Measurements from ENCODE around the gene BRICD5. TPM values are rescaled to one million over a fixed set of nuclear protein-coding genes. Genes with fewer than 3 reads are reported as not detected.

BRICD5 gene
- total and polyA plus RNA-seq, 2 of the 4 experiments (the other 2 are of a cell fraction), result 0.18 to 0.94 TPM

DNA sequence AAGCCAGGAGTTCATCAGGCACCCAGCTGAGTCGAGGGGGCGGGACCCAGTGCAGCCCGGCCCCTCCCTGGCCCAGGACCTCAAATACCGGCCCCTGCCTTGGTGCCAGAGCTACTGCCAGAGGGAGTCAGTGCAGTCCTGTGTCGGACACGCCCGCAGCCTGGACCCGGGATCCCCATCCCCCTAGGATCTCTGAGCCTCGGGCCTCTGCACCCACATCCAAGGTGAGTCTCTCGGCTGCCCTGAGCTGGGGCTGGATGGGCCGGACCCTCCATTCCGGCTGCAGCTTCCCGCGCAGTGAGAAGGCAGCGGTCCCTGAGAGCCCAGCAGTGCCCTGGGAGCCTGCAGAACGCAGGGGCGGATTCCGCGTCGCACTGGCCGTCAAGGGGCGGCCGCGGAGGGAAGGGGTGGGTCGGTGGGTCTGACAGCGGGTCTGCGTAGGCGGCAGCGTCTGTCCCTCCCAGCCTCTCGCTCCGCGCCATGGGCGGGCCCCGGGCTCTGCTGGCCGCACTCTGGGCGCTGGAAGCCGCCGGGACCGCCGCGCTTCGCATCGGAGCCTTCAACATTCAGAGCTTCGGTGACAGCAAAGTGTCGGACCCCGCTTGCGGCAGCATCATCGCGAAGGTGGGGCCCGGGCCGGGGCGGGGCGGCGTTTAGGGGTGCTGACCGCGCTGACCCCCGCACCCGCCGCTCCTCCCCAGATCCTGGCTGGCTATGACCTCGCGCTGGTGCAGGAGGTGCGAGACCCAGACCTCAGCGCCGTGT lies 25.9 kb upstream of the BRICD5 start, which contains the start of gene DNASE1L2 (continued):
- TF ChIP-seq, protein P1, sequence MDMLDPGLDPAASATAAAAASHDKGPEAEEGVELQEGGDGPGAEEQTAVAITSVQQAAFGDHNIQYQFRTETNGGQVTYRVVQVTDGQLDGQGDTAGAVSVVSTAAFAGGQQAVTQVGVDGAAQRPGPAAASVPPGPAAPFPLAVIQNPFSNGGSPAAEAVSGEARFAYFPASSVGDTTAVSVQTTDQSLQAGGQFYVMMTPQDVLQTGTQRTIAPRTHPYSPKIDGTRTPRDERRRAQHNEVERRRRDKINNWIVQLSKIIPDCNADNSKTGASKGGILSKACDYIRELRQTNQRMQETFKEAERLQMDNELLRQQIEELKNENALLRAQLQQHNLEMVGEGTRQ (IDR thresholded peaks at IDR 0.05; ENCODE audit: low read depth, low read length), result no peak

- Histone ChIP-seq H3K27me3 (ENCODE audit: control insufficient read depth, insufficient read depth, low read length) (peaks cover 9% of the 10 kb centered on the region), H2BK5ac (ENCODE audit: low read depth, low read length, poor library complexity, severe bottlenecking) (no peak overlapping the region), H2AK9ac (replicated peaks; ENCODE audit: low read depth, low read length, poor library complexity) (peak overlapping the region; percentile 65), H4K5ac (ENCODE audit: low read depth, low read length) (no peak overlapping the region), H3K9me3 (ENCODE audit: control insufficient read depth, insufficient read depth, low read length) (no peaks in the 10 kb centered on the region), H3K9ac (ENCODE audit: low read depth, low read length) (no peak overlapping the region), H3K27ac (ENCODE audit: insufficient read depth, low read length) (no peak overlapping the region), H2BK120ac (ENCODE audit: low read depth, low read length) (no peak overlapping the region), H4K20me1 (ENCODE audit: insufficient read depth, low read length) (peaks cover 14% of the 10 kb centered on the region), H2AK5ac (ENCODE audit: low read depth, low read length) (no peak overlapping the region), H3K9me1 (ENCODE audit: insufficient read depth, low read length) (no peaks in the 10 kb centered on the region), H4K91ac (ENCODE audit: insufficient read depth, low read depth, low read length) (no peak overlapping the region), H3K23ac (ENCODE audit: low read depth, low read length) (no peak overlapping the region), H3K18ac (ENCODE audit: low read depth, low read length) (no peak overlapping the region), H3K36me3 (ENCODE audit: control insufficient read depth, insufficient read depth, low read length) (peaks cover 47% of the 10 kb centered on the region), H2BK15ac (ENCODE audit: low read depth, low read length) (no peak overlapping the region), H4K8ac (ENCODE audit: low read depth in 2 of 2, low read length in 2 of 2) (no peak overlapping the region), H3K56ac (ENCODE audit: extremely low read depth, insufficient read depth, low read length) (no peak overlapping the region), H3K4me2 (ENCODE audit: low read depth, low read length) (no peak overlapping the region), H3K4ac (ENCODE audit: low read depth, low read length) (no peak overlapping the region), H2AFZ (replicated peaks; ENCODE audit: low read length, poor library complexity) (peak overlapping the region; percentile 81), H3K4me3 (ENCODE audit: insufficient read depth, low read depth, low read length) (no peak overlapping the region), H3K14ac (replicated peaks; ENCODE audit: low read depth, low read length) (no peak overlapping the region), H3K79me1 (ENCODE audit: low read depth in 1 of 2, low read length in 2 of 2) (no peaks in the 10 kb centered on the region), H2BK20ac (ENCODE audit: low read depth, low read length) (no peak overlapping the region), H3K4me1 (ENCODE audit: control insufficient read depth, insufficient read depth, low read length) (peaks cover 5% of the 10 kb centered on the region; the same call in 1 of the 2 replicates)
- no peak for ATAC-seq (ENCODE audit: low read depth)
- intact Hi-C loops (cut with micrococcal nuclease), result no loop called here
- WGBS, 2 experiments (ENCODE audit: extremely low coverage in 2 of 2, insufficient read length in 1 of 2), result 57% methylated on average over 3 of the region's 19 CpGs; no CpG with 5 or more reads in 1 of the 2 experiments
- dilution Hi-C loops (cut with HindIII; ENCODE audit: low sequenced_read_pairs, unreplicated experiment), result no loop called here
- POLR2A ChIA-PET (ENCODE audit: unreplicated experiment), result no interaction called here
- no peak for DNase-seq
- no TSS peak for BruUV-seq (replicated peaks)
- in situ Hi-C loops (cut with MboI; ENCODE audit: low sequenced_read_pairs), result no loop called here
- CTCF ChIA-PET, result no interaction called here
- TF ChIP-seq RFX5 (IDR thresholded peaks at IDR 0.05; ENCODE audit: low read depth, low read length) (no peak), FOS (IDR thresholded peaks at IDR 0.05; ENCODE audit: low read depth, low read length) (no peak), CTCF (conservative IDR thresholded peaks at IDR 0.05; ENCODE audit: low read depth, low read length) (no peak), BHLHE40 (IDR thresholded peaks at IDR 0.05; ENCODE audit: low read depth, low read length) (no peak), CEBPB (IDR thresholded peaks at IDR 0.05; ENCODE audit: low read depth, low read length) (no peak), SMC3 (IDR thresholded peaks at IDR 0.05; ENCODE audit: low read depth, low read length) (no peak), MXI1 (IDR thresholded peaks at IDR 0.05; ENCODE audit: borderline replicate concordance, low read depth, low read length) (no peak), NFE2L2 (IDR thresholded peaks at IDR 0.05; ENCODE audit: low read depth, low read length) (no peak), MAZ (IDR thresholded peaks at IDR 0.05; ENCODE audit: borderline replicate concordance, low read depth, low read length) (no peak), RCOR1 (IDR thresholded peaks at IDR 0.05; ENCODE audit: insufficient replicate concordance, low read length) (no peak), CHD1 (IDR thresholded peaks at IDR 0.05; ENCODE audit: low read depth, low read length) (no peak), RAD21 (IDR thresholded peaks at IDR 0.05; ENCODE audit: low read length) (no peak), MAFK (IDR thresholded peaks at IDR 0.05; ENCODE audit: low read depth, low read length) (no peak), POLR2A (IDR thresholded peaks at IDR 0.05; ENCODE audit: low read depth, low read length) (no peak)
These were observed 25.2 kb upstream of the BRICD5 start for GRCh38 chr16:2235695-2236336.

Measured in IMR-90 (cell line).